Measurements from ENCODE around the gene FNBP1L.

The FNBP1L gene

DNA sequence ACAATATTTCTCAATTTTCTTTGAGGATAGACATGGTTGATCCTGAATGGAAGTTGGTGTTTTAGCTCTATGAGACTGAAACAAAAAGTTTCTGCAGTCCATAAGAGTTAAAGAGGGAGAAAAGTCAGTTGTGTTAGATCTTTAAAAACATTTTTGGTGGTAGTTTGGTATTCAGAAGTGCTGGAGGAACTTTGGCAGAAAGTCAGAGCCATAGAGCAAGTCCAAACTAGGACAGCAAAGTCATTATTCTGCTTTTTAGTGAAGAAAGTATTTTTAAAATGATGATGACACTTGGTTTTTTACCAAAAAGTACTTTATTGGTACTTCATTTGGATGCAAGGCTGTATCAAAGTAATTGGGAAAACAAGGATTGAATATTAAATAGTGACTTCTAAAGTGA lies 41.8 kb downstream of the FNBP1L start:
- no peaks in the 10 kb centered on the region for H3K27me3 ChIP-seq (replicated peaks; ENCODE audit: insufficient read depth, low read length)
- DNase-seq, result no peak
- no peaks in the 10 kb centered on the region for H3K9me2 ChIP-seq (replicated peaks; ENCODE audit: insufficient read depth, low read length)
- no peak overlapping the region for H2AFZ ChIP-seq (ENCODE audit: low read length)
- H3K9ac ChIP-seq (ENCODE audit: low read length), result no peak overlapping the region
- TF ChIP-seq, protein P1, sequence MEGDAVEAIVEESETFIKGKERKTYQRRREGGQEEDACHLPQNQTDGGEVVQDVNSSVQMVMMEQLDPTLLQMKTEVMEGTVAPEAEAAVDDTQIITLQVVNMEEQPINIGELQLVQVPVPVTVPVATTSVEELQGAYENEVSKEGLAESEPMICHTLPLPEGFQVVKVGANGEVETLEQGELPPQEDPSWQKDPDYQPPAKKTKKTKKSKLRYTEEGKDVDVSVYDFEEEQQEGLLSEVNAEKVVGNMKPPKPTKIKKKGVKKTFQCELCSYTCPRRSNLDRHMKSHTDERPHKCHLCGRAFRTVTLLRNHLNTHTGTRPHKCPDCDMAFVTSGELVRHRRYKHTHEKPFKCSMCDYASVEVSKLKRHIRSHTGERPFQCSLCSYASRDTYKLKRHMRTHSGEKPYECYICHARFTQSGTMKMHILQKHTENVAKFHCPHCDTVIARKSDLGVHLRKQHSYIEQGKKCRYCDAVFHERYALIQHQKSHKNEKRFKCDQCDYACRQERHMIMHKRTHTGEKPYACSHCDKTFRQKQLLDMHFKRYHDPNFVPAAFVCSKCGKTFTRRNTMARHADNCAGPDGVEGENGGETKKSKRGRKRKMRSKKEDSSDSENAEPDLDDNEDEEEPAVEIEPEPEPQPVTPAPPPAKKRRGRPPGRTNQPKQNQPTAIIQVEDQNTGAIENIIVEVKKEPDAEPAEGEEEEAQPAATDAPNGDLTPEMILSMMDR (IDR thresholded peaks at IDR 0.05; ENCODE audit: low read length), result no peak
- no peak for TF ChIP-seq EZH2 (optimal IDR thresholded peaks at IDR 0.05; ENCODE audit: low read depth, low read length)
- no peak for TF ChIP-seq EZH2phosphoT487 (IDR thresholded peaks at IDR 0.05; ENCODE audit: low read length)
- H4K20me1 ChIP-seq (ENCODE audit: insufficient read depth, low read length), result no peaks in the 10 kb centered on the region
- H3K79me2 ChIP-seq (ENCODE audit: low read length), result no peaks in the 10 kb centered on the region
- H3K36me3 ChIP-seq (replicated peaks; ENCODE audit: insufficient read depth, low read length), result no peaks in the 10 kb centered on the region
- no peak overlapping the region for H3K27ac ChIP-seq (ENCODE audit: low read length)
- H3K9me3 ChIP-seq (replicated peaks; ENCODE audit: insufficient read depth, low read length), result no peaks in the 10 kb centered on the region
- no peak overlapping the region for H3K4me3 ChIP-seq (ENCODE audit: low read length)
- H3K4me2 ChIP-seq (ENCODE audit: low read depth, low read length), result no peak overlapping the region
- H3F3A ChIP-seq (ENCODE audit: insufficient read depth, low read length), result no peaks in the 10 kb centered on the region
- H3K4me1 ChIP-seq (ENCODE audit: low read length), result no peaks in the 10 kb centered on the region

DNA sequence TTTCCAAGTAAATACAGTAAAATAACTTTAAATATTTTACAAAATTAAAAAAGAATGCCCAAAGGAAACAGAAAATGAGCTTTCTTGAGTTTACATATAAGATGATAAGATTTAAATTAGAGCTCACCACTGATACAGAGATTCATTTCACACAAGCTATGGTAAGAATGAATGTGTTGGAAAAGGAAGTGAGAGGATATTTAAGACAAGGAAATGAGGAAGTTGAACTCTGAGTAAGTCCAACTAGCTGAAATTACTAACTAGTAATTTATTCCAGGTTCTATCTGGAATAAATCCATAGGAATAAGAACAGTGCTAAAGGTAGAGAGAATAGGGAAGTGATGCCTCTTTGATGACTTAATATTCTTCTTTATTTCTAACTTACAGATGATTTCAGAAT lies 42.4 kb downstream of the FNBP1L start:
- no peaks in the 10 kb centered on the region for H4K20me1 ChIP-seq (ENCODE audit: insufficient read depth, low read length)
- no peak overlapping the region for H3K4me2 ChIP-seq (ENCODE audit: low read depth, low read length)
- H3K9me2 ChIP-seq (replicated peaks; ENCODE audit: insufficient read depth, low read length), result no peaks in the 10 kb centered on the region
- H3K9ac ChIP-seq (ENCODE audit: low read length), result no peak overlapping the region
- no peak for DNase-seq
- H3K27ac ChIP-seq (ENCODE audit: low read length), result no peak overlapping the region
- no peak for TF ChIP-seq EZH2 (optimal IDR thresholded peaks at IDR 0.05; ENCODE audit: low read depth, low read length)
- TF ChIP-seq, protein P1 (IDR thresholded peaks at IDR 0.05; ENCODE audit: low read length), result no peak
- TF ChIP-seq EZH2phosphoT487 (IDR thresholded peaks at IDR 0.05; ENCODE audit: low read length), result no peak
- H2AFZ ChIP-seq (ENCODE audit: low read length), result no peak overlapping the region
- no peak overlapping the region for H3K4me3 ChIP-seq (ENCODE audit: low read length)
- no peaks in the 10 kb centered on the region for H3K36me3 ChIP-seq (replicated peaks; ENCODE audit: insufficient read depth, low read length)
- no peaks in the 10 kb centered on the region for H3K9me3 ChIP-seq (replicated peaks; ENCODE audit: insufficient read depth, low read length)
- no peaks in the 10 kb centered on the region for H3F3A ChIP-seq (ENCODE audit: insufficient read depth, low read length)
- no peaks in the 10 kb centered on the region for H3K27me3 ChIP-seq (replicated peaks; ENCODE audit: insufficient read depth, low read length)
- H3K79me2 ChIP-seq (ENCODE audit: low read length), result no peaks in the 10 kb centered on the region
- no peaks in the 10 kb centered on the region for H3K4me1 ChIP-seq (ENCODE audit: low read length)

DNA sequence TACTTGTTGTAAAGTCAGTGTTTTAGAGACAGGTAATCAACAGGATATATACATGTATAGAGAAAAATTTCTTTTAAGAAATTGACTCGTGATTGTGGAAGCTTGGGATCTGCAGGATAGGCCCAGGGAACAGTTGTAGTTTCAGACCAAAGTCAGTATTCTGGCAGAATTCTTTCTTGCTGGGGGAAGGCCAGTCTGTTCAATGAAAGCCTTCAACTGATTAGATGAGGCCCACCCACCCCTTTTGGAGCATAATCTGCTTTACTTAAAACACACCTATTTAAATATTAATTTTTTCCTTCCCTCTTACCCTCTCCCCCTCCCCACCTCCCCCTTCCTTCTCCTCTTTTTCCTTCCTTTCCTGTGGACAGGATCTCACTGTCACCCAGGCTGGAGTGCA lies 48.0 kb downstream of the FNBP1L start:
- Histone ChIP-seq H3K79me2 (ENCODE audit: low read length) (no peaks in the 10 kb centered on the region), H3K9ac (ENCODE audit: low read length) (no peak overlapping the region), H3F3A (ENCODE audit: insufficient read depth, low read length) (no peaks in the 10 kb centered on the region), H3K27ac (ENCODE audit: low read length) (no peak overlapping the region), H3K4me2 (ENCODE audit: low read depth, low read length) (no peak overlapping the region), H3K9me3 (replicated peaks; ENCODE audit: insufficient read depth, low read length) (no peaks in the 10 kb centered on the region), H3K27me3 (replicated peaks; ENCODE audit: insufficient read depth, low read length) (no peaks in the 10 kb centered on the region), H3K4me1 (ENCODE audit: low read length) (no peaks in the 10 kb centered on the region), H2AFZ (ENCODE audit: low read length) (no peak overlapping the region), H3K9me2 (replicated peaks; ENCODE audit: insufficient read depth, low read length) (no peaks in the 10 kb centered on the region), H4K20me1 (ENCODE audit: insufficient read depth, low read length) (no peaks in the 10 kb centered on the region), H3K4me3 (ENCODE audit: low read length) (no peak overlapping the region), H3K36me3 (replicated peaks; ENCODE audit: insufficient read depth, low read length) (no peaks in the 10 kb centered on the region)
- no peak for DNase-seq
- TF ChIP-seq EZH2phosphoT487 (IDR thresholded peaks at IDR 0.05; ENCODE audit: low read length), result no peak
- TF ChIP-seq, protein P1 (IDR thresholded peaks at IDR 0.05; ENCODE audit: low read length), result no peak
- TF ChIP-seq EZH2 (optimal IDR thresholded peaks at IDR 0.05; ENCODE audit: low read depth, low read length), result no peak

Data from MM.1S (cell line).